HG02885 (cell line): Measurements from ENCODE around the gene FAHD2B.
"Not testable (repeated sequence)": the region's sequence is repeated elsewhere in the genome, so short reads cannot be mapped to it uniquely, and the experiment has no call there.

Experiments
- ATAC-seq: cut with Tn5 transposase; IDR thresholded peaks from one replicate; pipeline ENCODE4 v1.9.1; 2021; ENCODE audit warnings: mild to moderate bottlenecking; ENCODE audit not compliant: unreplicated experiment, poor library complexity

Gene FAHD2B, protein sequence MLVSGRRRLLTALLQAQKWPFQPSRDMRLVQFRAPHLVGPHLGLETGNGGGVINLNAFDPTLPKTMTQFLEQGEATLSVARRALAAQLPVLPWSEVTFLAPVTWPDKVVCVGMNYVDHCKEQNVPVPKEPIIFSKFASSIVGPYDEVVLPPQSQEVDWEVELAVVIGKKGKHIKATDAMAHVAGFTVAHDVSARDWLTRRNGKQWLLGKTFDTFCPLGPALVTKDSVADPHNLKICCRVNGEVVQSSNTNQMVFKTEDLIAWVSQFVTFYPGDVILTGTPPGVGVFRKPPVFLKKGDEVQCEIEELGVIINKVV

DNA sequence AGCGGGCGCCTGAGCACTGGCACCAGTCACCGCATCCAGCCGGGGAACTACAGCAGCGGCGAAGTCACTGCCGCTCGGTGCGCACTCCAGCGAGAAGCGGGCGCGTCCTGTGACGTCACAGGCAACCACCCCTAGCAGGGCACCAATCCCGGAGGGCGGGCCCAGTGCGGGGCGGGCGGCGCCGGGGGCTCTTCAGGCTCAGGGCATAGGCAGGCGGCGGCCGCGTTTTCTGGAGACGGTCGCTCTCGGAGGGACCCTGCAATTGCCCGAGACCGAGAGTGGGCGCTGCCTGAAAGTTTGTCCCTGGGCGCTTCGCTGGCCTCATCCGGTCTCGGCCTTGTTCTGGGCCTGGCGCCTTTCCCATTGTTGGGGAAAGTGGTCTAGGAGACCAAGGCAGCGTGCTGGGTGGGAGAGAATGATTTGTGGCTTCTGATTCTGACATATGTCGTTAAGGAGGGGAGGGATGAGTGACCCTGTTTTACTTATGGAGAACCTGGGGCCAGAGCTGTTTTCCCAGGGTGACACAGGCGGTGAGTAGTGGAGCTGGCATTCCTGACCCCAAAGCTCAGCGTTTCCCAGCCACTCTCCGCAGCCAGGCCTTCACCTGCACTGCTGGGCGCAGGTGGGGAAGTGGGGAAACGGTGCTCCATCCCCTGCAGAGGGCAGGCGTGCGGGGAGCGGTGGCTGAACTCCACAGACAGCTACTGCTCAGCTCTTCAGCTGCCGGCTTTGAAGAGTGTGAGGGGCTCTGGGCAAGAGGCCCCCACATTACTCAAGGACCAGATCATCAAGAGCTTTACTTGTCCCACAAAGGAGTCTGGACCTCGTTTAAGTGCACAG is at the start of gene FAHD2B:
Gene FAHD2B (minus strand): TSS at position 111 of the 840 bp plus-strand sequence. CDS start 3,176 bp downstream, outside the sequence.
- peak; percentile 95 for ATAC-seq

DNA sequence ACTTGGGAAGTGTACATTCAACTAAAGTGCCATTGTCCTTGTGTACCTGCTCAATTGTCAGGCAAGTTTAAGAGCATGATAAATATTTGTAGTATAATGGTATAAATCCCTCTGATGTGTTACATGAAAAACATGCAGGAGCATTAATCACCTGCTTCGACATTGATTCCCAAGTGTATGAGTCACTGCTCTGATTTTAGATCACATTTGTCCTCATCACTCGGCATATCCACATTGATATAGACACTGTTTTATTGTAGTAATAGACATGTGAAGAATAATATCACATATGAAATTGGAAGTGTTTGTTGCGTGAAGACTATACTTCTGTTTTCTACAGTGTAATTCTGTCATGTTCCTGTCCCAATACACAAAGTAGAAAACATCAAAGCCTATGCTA is 49.3 kb upstream of the FAHD2B start:
- not testable (repeated sequence) for ATAC-seq

DNA sequence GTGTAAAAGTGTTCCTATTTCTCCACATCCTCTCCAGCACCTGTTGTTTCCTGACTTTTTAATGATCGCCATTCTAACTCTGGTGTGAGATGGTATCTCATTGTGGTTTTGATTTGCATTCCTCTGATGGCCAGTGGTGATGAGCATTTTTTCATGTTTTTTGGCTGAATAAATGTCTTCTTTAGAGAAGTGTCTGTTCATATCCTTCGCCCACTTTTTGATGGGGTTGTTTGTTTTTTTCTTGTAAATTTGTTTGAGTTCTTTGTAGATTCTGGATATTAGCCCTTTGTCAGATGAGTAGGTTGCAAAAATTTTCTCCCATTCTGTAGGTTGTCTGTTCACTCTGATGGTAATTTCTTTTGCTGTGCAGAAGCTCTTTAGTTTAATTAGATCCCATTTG is 34.4 kb upstream of the FAHD2B start:
- ATAC-seq, result not testable (repeated sequence)

DNA sequence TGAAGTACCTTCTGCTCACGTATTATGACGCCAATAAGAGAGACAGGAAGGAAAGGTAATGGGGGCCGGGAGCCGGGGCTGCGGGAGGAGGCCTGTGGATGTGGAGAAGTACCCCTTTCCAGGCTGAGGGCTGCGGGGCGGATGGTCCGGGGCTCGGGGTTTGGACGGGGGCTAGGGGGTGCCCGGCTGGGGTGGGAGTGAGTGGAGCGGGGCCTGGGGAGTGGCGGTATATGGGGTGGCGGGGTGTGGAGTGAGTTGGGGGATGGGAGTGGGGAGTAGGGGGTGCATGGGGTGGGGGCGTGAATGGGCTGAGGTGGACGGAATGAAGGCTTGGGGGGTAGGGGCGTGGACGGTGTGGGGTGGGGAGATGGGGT is 19.2 kb upstream of the FAHD2B start:
- not testable (repeated sequence) for ATAC-seq

DNA sequence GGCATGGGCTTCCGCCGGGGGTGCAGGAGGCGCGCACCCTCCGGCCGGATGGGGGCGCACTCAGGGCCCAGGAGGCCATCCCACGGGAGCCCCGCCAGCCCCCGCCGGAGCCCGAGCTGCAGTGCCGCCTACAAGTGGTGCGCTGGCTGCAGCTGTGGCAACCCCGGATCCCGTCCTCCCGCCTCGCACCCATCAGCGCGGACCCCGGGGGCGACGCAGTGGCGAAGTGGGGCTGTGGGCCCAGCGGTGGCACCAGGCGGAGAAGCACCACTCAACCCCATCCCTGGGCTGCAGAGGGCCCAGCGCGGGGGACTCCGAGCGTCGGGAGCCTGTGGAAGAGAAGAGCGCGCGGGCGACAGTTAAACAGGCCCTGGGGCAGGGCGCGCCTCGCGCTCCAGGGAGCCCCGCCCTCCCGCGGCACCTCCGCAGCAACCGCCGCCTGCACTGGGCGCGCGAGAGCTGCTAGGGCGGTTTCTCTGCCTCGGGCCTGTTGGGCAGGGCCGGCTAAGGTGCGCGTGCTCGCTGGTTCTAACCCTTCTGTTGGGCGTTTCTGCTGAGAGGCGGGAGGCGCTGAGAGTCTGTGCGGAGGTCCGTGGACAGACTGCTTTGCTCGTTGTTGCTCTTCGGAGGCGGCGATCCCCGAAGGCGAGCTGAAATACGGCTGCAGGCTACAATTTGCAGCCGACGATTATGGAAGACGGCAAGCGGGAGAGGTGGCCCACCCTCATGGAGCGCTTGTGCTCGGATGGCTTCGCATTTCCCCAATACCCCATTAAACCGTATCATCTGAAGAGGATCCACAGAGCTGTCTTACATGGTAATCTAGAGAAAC is 18.6 kb upstream of the FAHD2B start, which contains the start of gene ANKRD36:
Gene ANKRD36 (plus strand): TSS at position 104 of the 832 bp plus-strand sequence. CDS start 587 bp downstream, at position 691.
- peak; percentile 98 for ATAC-seq

DNA sequence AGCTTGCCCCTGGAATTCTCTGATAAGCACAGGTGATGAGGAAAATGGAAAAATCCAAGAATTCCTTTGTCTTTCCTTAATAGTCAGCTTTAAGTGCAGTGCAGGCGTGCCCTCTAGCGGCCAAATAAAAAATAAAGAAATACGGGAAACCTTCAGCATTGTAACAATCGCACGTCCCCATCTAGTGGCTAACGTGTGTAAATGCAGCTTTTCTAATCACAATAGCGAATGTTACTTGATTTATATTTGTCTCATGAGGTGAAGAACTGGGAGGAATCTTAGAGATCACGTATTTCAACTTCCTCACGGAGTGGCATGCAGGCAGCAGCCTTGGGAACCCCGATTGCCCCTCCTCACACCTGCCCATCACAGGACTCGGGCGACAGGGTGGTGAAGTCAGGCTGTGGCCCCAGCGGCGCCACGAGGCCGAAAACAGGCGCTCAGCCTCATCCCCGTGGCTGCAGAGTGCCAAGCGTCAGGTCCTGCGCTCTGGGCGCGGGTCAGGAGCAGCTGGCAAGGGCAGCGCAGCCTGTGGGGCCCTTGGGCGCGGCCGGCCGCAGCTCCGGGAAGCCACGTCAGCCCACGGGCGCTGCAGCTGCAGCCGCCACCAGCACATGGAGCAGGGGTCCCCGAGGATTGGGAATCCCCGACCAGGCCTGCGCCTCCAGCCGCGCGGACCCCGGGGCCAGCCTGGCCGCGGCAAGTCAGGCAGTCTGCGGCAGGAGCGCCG is 17.8 kb upstream of the FAHD2B start:
- peak; percentile 50 for ATAC-seq

DNA sequence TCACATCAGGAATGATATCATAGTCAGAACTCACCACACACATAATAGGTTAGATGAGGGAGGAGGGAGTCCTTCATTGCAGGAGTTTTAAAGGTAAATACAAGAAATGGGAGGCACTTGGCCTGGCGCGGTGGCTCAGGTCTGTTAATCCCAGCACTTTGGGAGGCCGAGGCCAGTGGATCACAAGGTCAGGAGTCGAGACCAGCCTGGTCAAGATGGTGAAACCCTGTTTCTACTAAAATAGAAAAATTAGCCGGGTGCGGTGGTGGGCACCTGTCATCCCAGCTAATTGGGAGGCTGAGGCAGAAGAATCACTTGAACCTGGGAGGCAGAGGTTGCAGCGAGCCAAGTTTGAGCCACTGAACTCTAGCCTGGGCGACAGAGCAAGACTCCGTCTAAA is 16.6 kb upstream of the FAHD2B start:
- ATAC-seq, result not testable (repeated sequence)

DNA sequence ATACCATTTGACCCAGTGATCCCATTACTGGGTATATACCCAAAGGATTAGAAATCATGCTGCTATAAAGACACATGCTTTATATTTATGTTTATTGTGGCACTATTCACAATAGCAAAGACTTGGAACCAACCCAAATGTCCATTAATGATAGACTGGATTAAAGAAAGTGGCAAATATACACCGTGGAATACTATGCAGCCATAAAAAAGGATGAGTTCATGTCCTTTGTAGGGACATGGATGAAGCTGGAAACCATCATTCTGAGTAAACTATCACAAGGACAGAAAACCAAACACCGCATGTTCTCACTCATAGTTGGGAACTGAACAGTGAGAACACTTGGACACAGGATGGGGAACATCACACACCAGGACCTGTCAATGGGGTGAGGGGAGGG is 12.2 kb upstream of the FAHD2B start:
- ATAC-seq, result not testable (repeated sequence)

DNA sequence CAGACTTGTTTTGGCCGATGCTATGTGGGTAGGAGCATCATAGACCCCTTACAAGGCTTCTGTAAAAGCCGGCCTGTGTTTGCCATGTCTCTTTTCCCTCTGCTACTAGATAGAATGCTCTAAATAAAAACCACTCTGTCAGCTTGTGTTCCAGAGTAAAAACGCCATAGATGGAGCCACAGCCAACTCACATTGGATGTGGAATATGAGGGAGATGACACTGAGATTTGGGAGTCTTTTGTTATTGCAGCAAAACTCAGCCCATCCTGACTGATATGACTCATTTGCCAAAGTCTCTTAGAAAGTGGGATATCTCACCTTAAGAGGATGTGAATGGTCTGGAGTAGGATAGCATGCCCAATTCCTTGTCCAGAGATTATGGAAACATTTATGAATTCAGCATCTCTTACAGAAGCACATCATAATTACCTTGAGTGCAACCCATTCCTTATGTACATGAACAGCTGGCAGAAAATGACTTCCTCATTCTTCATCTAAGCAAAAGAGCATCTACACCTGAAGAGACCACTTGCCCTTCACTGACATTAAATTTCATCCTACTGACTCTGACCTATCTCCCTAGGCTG is 4.2 kb upstream of the FAHD2B start:
- not testable (repeated sequence) for ATAC-seq

DNA sequence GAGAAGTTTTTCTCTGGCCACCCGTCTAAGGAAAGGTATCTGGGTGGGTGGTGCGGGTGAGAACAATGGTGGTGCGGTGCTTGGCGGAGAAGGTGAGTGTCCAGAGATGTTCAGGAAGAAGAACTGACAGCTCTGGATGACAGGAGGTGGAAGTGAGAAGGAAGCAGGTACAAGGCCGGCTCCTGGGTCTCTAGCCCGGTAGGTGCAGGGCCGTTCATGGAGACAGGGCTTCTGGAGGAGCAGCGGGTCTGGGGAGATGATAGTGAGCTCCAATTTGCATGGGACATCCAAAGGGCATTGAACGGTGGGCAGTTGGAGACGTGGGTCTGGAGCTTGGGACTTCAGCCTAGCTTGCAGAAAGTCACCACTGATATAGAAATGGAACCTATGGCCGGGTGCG is 979 bp upstream of the FAHD2B start:
- ATAC-seq, result no peak

DNA sequence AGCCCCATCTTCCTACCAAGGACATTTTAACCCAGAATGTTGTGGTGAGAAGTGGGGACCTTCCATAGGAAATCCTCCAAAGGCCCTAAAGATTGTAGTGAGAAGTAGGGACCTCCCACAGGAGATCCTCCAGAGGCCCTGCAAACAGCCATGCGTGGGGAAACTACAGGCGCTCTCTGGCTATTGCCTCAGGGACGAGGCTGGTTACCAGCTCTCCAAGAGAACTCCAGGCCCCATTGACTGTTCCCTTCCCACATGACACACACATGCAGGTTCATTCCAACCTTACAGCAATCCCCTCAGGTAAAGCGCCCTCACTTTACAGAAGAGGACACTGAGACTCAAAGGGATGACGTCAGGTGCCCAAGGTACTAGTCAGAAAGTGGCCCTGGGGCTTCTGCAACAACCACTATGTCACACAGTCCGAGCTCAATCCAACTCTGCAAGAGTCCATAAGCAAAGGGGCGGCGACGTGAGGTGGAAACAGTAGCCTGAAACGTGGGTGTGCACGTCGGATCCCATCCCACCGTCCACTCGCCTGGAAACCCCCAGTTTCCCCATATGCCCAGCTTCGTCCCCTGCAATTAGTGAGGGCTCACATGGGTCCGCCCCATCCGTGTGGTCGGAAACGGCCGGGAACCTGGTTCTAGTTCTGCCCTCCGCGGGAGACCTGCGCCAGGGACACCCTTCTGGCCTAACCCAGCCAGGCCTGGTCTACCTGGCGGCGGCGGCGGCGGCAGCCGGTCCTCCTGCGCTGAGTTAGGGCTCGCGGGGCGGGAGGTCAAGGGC is 505 bp downstream of the FAHD2B start:
- ATAC-seq, result peak; percentile 24

DNA sequence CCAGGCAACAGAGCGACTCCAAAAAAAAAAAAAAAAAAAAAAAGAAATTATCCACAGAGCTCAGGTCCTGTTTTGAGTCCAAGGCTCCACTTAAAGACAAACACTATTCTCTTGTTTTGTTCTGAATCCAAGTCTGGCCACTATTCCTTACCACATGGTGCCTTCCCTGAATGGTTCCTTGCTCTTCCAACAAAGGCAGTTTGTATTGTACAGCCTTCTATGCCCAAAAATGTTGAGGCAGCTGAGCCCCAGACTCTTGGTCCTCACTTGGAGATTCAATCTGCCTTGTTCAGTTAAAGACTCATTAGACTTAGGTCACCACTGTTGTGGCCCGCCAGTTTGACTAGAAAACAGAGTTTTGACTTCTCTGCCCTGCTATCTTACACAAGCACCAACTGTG is 1.7 kb downstream of the FAHD2B start:
- not testable (repeated sequence) for ATAC-seq

DNA sequence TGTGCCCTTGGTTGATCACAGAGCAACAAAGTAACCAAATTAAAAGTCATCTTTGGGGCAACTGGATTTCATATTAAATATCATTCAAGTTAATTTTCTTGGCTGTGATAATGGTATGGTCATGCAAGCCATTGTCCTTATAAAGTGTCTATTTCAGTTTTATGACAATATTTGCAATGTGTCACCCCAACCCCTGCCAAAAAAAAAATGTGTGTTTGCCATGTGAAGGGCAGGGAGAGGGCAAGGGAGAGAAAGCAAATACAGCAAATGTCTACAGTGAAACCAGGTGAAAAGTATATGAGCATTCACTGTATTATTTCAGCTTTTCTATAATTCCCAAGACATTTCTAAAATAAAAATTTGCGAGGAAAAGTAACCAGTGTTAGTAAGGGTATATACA is 6.0 kb downstream of the FAHD2B start:
- not testable (repeated sequence) for ATAC-seq

DNA sequence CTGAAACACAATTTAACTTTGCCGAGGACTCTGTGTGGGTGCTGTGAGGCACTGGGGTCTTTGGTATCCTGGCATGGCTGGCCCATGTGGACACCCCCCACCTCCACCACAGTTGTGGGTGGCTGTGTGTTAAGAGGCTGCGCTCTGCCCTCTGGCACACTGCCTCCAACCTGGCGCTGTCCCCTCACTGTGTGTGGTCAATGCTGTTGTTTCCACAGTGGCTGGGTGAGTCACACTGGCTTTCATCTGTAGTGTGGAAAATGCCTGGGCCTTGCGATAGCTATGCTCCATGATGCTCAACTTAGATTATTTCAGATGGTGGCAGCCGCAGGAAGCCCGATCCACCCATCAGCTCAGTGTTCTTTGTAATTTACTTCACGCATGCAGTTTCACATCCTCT is 9.6 kb downstream of the FAHD2B start:
- ATAC-seq, result not testable (repeated sequence)

DNA sequence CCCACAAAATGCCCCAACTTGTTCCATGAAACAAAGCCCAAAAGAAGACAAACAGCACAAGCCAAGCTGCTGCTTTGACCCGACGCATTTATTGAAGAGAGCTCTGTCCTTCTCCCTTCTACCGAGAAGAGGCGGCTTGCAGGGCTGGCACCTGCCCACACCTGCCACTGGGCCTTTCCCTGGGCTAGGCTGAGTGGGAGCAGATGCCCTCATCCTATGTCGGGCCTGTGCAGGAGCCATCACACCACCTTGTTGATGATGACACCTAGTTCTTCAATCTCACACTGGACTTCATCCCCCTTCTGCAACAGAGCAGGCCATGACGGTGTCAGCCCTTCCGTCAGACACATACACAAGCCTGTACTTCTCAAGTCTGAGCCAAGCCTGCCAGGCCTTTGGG is 11.2 kb downstream of the FAHD2B start:
- not testable (repeated sequence) for ATAC-seq

DNA sequence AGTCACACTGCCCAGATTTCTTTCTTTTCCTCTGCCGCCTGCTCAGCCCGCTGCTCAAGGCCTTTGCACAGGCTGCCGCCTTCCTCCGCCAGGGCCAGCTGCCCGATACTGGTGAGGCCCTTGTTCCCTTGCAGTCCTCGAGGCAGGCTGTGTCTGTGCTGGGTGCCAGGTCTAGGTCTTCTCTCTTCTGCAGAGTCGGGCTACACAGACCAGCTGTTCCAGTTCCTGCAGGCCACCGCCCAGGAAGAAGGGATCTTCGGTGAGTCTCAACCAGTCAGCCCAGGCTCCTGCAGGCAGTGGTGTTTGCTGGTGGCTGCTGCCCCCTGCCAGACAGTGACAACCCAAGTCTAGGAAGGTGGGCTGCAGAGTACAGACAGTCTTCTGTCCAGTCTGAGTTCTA is 12.5 kb downstream of the FAHD2B start:
- not testable (repeated sequence) for ATAC-seq

DNA sequence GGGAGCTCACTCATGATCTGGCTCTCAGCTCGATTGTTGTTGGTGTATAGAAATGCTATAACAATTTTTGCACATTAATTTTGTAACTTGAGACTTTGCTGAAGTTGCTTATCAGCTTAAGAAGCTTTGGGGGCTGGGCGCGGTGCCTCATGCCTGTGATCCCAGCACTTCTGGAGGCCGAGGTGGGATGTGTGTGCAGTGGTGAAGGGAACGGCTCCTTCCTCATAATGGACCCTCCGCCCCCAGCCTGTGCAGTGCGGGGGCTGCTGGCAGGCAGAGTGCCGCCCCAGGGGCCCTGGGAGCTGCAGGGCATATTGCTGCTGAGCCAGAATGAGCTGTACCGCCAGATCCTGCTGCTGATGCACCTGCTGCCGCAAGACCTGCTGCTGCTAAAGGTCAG is 13.8 kb downstream of the FAHD2B start:
- ATAC-seq, result not testable (repeated sequence)

DNA sequence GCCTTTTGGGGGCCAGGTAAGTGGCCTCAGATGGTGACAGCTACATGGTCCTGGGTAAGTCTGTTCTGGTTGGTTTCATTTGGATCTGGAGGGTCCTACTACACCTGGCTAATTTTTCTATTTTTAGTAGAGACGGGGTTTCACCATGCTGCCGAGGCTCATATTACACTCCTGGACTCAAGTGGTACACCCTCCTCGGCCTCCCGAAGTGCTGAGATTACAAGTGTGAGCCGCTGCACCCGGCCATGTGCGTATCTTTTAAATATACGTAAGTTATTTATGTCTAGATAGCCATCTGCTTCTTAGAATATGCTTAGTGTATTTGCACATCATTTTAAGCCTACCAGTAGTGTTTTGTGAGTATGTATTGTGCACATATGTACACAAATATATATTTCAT is 17.5 kb downstream of the FAHD2B start:
- not testable (repeated sequence) for ATAC-seq

DNA sequence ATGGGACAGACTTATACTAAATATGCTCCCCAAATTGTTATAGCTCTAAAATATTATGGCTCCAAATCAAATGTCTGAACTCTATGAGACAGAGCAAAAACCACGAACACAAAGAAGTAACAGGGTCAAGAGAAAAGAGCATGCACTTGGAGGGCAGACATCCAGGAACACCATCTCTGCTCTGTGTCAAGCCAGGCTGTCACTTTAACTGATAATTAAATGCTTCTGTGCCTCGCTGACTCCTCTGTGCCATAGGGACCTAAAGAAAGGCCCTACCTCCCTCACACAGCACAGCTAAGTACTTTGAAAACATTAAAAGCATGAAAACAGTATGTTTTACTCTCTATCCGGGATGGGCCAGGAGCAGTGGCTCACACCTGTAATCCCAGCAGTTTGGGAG is 23.8 kb downstream of the FAHD2B start:
- not testable (repeated sequence) for ATAC-seq
